NOMO-1 treated with dmso at 0.1 percent for 144 hours (cell line): ENCODE results near the gene TTBK1.

Experiments used
- DNase-seq: peaks from one replicate; lab custom pipeline; 2025; ENCODE audit not compliant: unreplicated experiment; lab: John Stamatoyannopoulos, UW

The TTBK1 gene

DNA sequence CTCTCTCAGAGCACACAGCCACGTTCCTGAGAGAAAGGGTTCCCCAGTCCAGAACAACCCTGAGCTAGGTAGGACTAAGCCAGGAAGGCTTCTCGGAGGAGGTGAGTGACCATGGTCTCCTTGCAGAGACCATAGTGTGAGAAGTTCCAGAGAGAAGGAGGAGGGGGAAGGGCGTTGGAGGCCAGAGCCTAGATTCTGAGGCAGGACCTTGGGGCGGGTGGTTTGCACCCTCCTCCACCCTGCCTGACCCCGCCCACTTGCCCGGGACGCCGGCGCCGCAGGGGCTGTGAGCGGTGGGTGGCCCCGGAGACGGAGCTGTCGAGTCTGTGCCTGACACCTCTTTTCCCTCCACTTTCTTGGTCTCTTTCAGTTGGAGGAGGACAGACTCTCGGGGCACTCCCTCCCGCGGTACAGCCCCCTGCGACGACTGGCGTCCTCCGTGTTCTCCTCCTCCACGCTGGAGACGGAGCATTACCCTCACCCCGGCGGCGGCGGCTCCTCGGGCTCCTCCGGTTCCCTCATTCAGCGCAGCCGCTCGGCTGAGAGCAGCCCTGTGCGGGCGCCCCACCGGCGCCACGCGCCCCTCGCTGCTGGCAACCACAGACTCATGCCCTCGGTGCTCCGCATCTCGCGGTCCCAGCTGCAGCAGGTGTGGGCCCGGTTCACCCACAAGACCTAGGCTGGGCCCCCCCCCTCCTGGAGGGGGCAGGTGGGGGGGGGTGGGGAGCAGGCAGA lies 26.2 kb downstream of the TTBK1 start:
- DNase-seq: no peak

DNA sequence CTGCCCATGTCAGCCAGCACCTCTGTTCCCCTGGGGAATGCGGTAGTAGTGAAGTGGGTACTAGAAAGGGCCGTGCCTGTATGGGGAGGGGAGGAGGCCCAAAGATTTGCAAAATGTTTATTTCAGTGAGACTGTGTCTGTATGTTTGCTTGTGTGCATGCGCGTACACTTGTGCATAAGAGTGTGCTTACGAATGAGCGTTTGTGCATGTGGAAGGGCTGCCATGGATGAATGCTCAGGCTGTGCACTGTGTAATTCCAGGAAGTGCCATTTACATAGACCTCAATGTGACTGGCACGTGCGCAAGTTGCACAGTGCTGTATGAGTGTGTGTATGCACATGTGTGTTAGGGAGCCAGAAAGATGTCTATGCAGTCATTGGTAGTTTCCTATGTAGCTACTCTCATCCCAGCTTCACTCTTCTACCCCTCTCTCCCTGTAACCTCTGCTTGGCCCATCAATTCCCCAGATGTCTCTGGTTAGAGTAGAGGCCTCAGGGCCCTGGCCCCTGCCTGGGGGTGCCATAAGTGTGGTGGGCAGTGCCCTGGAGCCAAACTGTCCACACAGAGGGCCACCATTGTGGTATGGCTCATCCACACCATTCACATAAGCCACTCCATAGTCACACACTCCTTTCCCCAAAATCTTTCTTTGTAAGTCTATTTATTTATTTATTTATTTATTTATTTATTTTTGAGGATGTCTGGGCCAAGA lies 28.0 kb downstream of the TTBK1 start:
- DNase-seq: no peak

DNA sequence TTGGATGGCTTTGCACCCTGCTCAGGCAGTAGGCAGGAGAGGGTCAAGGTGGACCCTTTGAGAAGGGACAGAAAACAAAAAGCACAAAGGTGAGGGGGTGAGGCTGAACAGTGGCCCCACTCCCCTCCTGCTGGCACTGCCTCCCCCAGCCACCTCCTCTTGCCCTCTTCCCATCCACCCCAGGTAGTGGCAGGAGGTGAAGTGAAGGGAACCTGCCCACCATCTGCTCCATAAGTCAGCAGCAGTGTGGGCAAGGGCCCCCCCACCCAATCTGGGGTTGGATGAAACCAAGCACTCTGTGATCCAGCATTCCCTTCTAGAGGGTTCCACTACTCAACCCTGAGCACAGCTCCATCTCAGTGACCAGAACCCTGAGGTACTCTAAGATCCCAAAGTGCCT lies 28.7 kb downstream of the TTBK1 start:
- DNase-seq: no peak

DNA sequence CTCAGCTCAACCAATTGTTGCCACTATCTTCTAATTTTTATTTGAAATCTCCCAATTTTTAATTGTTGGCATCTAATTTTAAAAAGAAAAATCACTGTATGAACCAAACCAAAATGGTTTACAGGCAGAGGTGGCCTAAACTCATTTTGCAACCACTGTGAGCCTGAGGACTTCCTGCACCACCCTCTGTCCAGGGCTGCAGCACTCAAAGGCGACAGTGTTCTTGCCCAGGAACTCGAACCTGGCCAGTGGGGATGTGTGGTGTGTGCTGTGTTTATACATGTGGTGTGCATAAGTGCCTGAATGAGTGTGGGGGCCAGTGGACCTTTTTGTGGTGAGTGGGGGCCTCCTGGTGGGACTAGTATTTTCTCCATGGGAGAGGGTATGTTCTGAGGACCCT lies 30.4 kb downstream of the TTBK1 start:
- no peak for DNase-seq

DNA sequence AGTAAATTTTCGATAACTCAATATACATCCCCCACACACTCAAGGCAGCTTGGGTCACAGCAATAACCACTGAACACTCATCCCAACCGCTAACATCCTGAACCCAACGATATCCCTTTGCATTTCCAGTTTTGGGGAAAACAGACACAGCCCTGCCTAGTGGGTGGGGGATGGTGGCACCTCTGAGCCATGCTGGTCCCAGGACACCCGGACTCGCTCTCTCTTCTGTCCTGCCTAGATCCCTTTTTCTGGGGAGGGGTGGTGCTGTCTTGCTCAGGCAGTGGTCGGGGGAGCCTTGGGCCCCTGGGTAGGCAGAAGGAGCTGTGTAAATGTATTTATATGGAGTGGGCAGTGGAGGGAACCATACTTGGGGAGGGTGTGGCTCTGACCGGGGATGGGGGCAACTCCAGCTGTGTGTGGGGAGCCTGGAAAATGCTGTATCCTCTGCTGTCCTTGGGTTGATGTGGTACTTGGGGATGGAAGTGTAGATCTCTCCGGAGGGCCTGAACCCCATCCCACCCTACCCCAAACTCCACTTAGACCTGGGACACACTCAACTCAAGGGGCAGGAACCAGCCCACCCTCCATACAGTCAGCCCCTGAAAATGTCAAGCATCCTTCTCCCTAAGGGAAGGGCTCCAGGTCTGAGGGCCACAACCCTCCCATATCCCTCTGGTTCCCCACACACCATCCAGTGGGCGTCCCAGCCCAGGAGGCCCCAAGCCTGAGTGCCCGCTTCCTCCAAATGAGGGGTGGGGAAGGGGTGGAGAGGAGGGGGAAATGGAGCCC lies 31.0 kb downstream of the TTBK1 start:
- no peak for DNase-seq

DNA sequence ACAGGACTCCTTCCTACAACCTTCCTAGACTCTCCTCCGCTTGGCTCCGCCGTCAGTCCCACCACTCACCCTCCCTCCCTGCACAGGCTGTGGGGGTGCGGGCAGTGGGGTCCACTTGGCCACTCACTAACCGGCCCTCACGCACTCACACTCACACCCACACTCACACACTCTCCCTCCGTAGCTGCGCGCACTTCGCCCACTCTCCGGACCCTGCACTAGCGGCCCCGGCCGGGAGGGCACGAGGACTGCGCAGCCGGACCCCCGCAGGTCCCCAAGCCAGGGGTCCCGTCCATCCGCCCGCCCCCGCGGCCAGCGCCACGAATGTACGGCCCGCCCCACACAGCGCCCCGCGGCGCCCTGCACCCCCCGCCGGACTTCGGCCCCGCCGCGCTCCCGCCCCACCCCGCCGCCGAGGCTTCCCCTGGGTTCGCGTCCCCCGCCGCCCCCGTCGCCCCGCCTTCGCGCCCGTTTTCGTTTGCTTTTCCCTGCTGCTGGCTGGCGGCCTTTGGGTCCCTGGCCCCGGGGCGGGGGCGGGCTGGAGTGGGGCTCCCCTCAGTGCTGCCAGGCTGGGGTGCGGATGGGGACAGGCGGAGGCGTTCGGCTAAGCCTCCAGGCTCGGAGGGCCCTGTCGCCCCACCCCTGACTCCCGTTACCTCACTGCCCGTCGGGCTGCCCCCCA lies 31.8 kb downstream of the TTBK1 start:
- DNase-seq: peak; percentile 3

DNA sequence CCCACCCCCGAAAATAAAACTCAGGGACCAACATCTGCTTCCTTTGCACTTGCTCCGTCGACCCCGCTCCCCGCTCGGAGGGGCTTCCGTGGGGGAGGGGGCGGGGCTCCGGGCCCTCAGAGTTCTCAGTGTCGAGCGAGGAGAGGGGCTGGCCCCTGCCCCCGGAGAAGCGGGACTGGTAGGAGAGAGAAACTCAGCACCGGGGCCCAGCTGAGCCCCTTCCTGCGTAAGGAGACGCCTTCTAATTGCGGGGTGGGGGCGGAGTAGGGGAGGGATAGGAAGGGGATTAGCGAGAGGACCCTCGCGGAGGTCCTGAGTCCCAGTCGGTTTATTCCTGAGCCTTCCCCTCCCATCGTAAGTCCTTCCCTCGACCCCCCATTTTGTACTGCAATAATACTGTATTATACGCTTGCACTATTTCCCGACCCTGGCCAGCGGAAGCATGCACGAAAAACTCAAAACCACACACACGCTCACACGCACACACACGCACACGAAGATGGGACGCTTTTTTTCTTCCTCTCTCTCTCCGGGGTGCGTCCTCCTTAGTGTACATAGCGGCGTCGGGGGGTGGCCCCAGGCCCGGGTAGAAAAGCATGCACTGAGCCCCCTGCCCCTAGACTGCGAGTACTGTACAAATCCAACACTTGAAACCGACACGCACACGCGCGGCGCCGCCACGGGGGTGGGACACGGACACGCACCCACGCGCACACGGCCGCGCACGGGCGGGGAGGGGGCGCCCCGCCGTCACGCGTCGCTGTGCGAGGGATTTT lies 32.7 kb downstream of the TTBK1 start:
- no peak for DNase-seq

DNA sequence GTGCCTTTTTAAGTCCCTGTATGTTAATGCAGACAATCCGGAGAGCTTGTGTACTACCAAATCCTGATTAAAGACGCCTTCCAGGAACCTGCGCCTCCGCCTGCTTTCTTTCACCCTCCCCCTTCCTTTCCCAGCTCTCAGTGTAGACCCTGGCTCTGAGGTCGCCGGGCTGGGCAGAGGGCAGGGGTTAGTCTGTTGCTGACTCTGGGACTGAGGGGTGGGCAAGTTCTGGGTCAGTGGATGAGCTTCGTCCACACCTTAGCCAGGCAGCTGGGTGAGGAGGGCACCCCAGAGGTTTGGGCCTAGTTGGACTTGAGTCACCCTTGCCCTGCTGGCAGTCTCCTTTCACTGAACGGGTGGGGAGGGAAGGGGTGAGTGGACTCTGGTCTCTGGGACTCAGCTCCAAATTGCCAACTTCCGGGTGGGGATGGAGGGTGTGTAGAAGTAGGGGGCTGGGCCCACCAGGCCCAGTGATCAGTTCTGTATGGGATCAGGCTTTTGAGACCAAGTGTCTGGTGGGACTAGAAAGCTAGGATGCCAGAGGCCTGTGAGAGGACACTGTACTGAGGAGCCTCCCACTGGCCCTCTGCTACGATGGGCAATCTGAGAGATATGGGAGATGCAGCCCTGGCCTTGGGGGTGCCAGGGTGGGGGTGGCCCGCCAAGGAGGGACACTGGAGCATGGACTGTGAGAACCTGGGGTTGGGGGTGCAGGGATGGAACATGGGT lies 33.5 kb downstream of the TTBK1 start:
- no peak for DNase-seq

DNA sequence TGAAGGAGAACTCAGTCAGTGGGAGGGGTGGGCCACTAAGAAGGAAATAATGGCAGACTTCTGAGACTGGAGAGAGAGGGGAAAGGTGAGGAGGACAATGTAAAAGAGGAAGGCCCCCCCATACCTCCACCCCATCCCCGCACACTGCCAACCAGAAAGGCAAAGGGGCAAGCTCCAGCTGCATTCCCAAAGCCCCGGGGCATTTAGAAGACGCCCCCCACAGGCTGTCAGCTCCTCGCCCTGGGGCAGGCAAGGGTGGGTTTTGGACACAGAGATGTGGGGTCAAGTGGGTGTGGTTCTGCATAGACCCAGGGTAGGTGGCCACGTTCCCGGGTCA lies 34.0 kb downstream of the TTBK1 start:
- DNase-seq: no peak

DNA sequence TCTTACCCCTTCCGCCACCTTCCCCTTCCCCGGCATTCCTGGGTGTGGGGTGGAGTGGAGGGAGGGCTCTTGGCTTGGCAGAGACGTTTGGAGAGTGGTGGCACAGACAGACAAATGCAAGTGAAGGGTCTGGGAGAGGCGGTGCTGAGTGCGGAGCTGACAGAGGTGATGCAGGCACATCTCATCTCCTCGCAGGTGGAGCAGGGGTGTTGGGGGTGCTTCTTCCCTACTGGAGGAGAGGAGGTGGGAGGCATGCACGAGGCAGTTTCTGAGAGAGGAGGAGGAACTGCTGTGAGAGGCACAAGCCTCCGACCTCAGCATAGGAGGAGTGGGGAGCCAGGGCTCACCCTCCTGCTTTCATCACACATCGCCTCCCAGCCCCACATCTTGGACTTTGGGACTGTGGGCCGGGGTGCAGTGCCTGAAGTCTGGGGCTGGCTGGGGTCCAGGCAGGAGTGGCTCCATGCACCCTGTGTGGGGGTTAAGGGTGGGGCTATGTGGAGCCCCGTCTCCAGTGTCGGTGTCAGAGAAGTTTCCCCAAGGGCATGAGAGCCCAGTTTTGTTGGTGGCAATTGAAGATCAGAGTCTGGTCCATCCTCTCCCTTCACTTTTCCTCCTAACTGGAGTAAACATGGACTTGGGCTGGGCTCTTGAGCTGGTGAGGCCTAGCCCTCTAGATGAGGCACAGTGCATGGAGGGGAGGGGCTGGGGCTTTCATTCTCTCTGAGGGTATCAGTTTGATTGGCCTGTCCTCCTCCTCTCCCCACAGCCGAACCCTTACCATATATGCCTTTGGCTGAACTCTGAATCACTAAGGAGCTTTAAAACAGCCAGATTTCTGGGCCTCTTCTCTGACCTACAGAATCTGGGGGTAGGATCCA lies 34.6 kb downstream of the TTBK1 start:
- DNase-seq: no peak

DNA sequence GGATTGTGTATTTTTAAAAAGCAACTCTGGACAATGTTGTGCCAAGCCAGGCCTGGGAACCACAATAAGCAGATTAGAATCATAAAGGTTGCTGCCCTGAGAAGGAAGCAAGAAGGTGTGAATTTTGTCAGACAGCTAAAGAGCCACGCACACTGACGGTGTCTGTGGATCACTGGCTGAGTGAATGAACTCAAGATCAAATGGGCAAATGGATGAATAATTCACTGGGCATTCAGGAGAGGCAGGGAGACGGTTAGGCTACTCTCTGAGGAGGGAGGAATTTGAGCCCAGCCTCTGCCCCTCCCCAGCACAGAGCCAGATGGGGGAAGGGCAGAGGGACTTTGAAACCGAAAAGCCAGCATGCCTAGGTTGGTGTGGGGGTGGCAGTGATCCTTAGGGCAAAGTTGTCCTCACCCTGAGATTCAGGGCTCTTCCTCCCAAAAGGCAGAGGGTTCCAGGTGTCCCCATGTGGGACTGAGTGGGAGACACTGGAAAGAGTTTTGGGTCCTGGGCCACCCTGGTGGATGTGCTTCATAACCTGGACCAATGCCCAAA lies 35.3 kb downstream of the TTBK1 start:
- no peak for DNase-seq

DNA sequence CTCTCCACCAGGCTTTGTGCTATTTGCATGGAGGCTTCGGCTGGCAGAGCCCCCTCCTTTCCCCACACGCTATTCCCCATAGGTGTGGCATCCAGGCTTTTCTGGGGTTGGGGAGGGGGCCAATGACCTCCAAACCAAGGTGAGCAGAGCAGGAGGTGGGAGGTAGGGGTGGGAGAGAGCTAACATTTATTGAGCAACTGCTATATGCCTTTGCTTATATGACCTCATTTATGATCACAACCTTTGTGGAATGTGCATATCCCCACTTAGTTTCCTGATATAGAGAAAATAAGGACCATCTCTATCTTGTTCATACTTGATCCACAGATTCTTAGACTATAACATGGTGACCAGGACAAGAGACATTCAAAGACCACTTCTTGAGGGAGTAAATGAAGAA lies 37.0 kb downstream of the TTBK1 start:
- no peak for DNase-seq

DNA sequence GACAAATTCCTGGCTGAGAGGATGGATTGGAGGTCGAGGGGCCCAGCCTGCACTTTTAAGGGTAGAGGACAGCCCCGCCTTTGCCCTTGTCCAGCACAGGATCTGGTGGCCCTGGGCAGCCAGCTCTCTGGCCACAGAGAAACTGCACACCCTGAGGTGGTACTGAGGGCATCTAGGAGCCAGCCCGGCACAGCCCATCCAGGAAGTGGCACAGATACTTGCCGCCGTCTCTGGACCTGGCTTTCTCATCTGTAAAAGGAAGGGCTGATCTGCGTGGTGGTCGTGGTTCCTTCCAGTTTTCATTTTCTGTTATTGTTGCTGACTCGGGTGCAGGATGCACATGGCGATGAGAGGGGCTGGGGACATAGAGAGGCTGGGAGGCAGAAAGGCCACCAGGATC lies 38.8 kb downstream of the TTBK1 start:
- no peak for DNase-seq

DNA sequence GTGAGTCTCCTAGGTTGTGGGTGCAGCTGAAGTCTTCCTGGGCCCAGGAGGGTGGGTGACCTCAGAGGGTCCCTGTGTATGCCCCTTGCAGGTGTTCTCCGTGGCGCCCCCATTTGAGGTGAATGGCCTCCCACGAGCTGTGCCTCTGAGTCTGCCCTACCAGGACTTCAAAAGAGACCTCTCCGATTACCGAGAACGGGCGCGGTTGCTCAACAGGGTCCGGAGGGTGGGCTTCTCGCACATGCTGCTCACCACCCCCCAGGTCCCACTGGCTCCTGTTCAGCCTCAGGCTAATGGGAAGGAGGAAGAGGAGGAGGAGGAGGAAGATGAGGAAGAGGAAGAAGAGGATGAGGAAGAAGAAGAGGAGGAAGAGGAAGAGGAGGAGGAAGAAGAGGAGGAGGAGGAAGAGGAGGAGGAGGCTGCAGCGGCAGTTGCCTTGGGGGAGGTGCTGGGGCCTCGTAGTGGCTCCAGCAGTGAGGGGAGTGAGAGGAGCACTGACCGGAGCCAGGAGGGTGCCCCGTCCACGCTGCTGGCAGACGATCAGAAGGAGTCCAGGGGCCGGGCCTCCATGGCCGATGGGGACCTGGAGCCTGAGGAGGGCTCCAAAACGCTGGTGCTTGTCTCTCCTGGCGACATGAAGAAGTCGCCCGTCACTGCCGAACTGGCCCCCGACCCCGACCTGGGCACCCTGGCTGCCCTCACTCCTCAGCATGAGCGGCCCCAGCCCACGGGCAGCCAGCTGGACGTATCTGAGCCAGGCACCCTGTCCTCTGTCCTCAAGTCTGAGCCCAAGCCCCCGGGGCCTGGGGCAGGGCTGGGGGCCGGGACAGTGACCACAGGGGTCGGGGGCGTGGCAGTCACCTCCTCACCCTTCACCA lies 39.6 kb downstream of the TTBK1 start:
- no peak for DNase-seq

DNA sequence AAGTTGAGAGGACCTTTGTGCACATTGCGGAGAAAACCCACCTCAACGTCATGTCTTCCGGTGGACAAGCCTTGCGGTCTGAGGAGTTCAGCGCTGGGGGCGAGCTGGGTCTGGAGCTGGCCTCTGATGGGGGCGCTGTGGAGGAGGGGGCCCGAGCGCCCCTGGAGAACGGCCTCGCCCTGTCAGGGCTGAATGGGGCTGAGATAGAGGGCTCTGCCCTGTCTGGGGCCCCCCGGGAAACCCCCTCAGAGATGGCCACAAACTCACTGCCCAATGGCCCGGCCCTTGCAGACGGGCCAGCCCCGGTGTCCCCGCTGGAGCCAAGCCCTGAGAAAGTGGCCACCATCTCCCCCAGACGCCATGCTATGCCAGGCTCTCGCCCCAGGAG lies 40.2 kb downstream of the TTBK1 start:
- no peak for DNase-seq

DNA sequence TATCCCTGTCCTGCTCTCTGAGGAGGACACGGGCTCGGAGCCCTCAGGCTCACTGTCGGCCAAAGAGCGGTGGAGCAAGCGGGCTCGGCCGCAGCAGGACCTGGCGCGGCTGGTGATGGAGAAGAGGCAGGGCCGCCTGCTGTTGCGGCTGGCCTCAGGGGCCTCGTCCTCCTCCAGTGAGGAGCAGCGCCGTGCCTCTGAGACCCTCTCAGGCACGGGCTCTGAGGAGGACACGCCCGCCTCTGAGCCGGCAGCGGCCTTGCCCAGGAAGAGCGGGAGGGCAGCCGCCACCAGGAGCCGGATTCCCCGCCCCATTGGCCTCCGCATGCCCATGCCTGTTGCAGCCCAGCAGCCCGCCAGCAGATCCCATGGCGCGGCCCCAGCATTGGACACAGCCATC lies 40.6 kb downstream of the TTBK1 start:
- DNase-seq: no peak

DNA sequence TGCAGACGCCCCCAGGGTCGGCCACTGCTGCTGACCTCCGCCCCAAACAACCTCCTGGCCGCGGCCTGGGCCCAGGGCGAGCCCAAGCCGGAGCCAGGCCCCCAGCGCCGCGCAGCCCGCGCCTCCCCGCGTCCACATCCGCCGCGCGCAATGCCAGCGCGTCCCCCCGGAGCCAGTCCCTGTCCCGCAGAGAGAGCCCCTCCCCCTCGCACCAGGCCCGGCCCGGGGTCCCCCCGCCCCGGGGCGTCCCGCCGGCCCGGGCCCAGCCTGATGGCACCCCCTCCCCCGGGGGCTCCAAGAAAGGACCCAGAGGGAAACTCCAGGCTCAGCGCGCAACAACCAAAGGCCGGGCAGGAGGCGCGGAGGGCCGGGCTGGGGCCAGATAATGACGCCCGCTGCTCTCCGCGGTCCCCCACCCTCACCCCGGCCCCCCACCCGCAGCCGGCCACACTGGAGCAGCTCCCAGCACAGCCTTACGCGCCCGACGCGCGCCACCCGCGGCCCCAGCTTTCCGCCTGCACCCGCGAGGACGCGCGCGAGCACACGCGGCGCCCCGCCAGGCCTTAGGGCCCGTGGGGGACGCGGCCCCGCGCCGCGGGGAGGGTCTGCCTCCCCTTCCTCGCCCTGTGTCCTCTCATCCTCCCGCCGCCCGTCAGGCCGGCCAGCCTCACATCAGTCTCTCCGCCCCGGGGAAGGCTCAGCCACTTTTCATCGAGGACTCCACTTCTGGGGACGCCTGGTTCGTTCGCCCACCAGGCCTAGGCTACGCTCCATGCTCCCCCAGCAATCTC lies 41.9 kb downstream of the TTBK1 start:
- DNase-seq: no peak
